NB4 (cell line): ENCODE data around the gene C2CD2.

Source experiments
- CTCF ChIP-seq: IDR thresholded peaks from one replicate; pipeline ENCODE4 v1.5.1; 2012; ENCODE audit warnings: low read depth, low read length
- MYC ChIP-seq: IDR thresholded peaks from 2 replicates; pipeline ENCODE4 v1.6.1; 2011; ENCODE audit warnings: low read depth, low read length
- POLR2A ChIP-seq: IDR thresholded peaks from 2 replicates; pipeline ENCODE4 v1.6.1; 2011; ENCODE audit warnings: mild to moderate bottlenecking; ENCODE audit not compliant: insufficient read length; ENCODE audit errors: extremely low read depth
- TF ChIP-seq, protein P1 (sequence below): IDR thresholded peaks from 2 replicates; pipeline ENCODE4 v1.6.1; 2011; ENCODE audit warnings: low read depth, low read length

DNA sequence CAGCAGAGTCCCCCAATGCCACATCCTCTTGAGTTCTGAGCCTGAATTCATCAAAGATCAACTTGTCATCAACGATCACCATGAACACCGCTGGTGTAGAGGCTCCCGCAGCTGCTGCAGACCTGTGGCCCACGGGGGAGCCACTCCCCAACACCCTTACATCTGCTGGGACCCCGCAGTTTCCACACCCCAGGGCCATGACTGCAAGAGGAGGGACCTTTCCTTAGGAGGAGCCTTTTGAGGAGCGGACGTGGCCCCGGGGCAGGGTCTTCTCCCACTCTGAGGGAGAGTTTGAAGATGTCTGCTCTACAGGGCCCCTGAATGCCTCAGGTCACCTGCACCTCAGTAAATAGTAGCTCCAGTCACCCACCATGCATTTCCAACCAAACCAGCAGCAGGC is 77.4 kb downstream of the C2CD2 start:
- TF ChIP-seq CTCF = no peak
- no peak for TF ChIP-seq POLR2A
- TF ChIP-seq, protein P1, sequence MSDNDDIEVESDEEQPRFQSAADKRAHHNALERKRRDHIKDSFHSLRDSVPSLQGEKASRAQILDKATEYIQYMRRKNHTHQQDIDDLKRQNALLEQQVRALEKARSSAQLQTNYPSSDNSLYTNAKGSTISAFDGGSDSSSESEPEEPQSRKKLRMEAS = no peak
- no peak for TF ChIP-seq MYC
